Activated CD8-positive, alpha-beta T cell treated with anti-CD3 and anti-CD28 coated beads for 36 hours (primary cell): Measurements from ENCODE around the gene TFAP2E. TPM values are rescaled to one million over a fixed set of nuclear protein-coding genes. Genes with fewer than 3 reads are reported as not detected.
A peak's percentile ranks its signal among the peaks of the same experiment; 100 is the strongest.

Source experiments
- ATAC-seq: fragments of 200-7000 bp; cut with Tn5 transposase; one replicate; pipeline ENCODE4 v1.10.0; 2021; ENCODE audit warnings: mild to moderate bottlenecking, moderate library complexity
- CTCF ChIA-PET: fragments of 350-600 bp; sonication (Branson Sonifier 250); formaldehyde crosslinking; loops from one replicate; lab custom pipeline; 2021; ENCODE audit warnings: antibody characterized with exemption; lab: Charles Lee
- POLR2A ChIA-PET: fragments of 350-600 bp; sonication (Branson Sonifier 250); formaldehyde crosslinking; loops from one replicate; lab custom pipeline; 2021; ENCODE audit warnings: antibody characterized with exemption; lab: Charles Lee
- DNase-seq: peaks from one replicate; pipeline ENCODE4 v3.0.0-alpha.2; 2020
- H3K27ac Mint-ChIP-seq: one replicate; pipeline ENCODE4 v1.8.0; 2021; ENCODE audit warnings: mild to moderate bottlenecking, mixed read lengths
- H3K27me3 Mint-ChIP-seq: one replicate; pipeline ENCODE4 v1.8.0; 2021; ENCODE audit warnings: mixed read lengths
- H3K36me3 Mint-ChIP-seq: one replicate; pipeline ENCODE4 v1.8.0; 2021; ENCODE audit warnings: low read depth, mixed read lengths
- H3K4me1 Mint-ChIP-seq: one replicate; pipeline ENCODE4 v1.8.0; 2021; ENCODE audit warnings: low read depth, mixed read lengths
- H3K4me3 Mint-ChIP-seq: one replicate; pipeline ENCODE4 v1.8.0; 2021; ENCODE audit warnings: mild to moderate bottlenecking, moderate library complexity, mixed read lengths
- H3K9me3 Mint-ChIP-seq: one replicate; pipeline ENCODE4 v1.8.0; 2021; ENCODE audit warnings: mixed read lengths
- CTCF ChIP-seq: fragments of 200-600 bp; IDR thresholded peaks from one replicate; pipeline ENCODE4 v1.8.0; 2022; ENCODE audit warnings: antibody characterized with exemption, mild to moderate bottlenecking
- intact Hi-C: fragments of 100-400 bp; cut with micrococcal nuclease; formaldehyde crosslinking; loops from one replicate; pipeline ENCODE4 v1.10.0; 2022
- total RNA-seq, 2 experiments: library from RNA; stranded (reverse); gene quantifications; one replicate each; pipeline ENCODE4 v1.2.3, GENCODE V29; 2021

Gene TFAP2E
- total RNA-seq, 2 experiments from 2014 or later, result 0.56 to 0.58 TPM

GRCh38 chr1:35546614-35547013 is 26.5 kb upstream of the TFAP2E start:
- Mint-ChIP-seq H3K4me1 (peaks cover 40% of the 10 kb centered on the region), H3K27ac (no peak overlapping the region), H3K9me3 (no peaks in the 10 kb centered on the region), H3K4me3 (no peak overlapping the region), H3K36me3 (peaks cover 19% of the 10 kb centered on the region), H3K27me3 (no peaks in the 10 kb centered on the region)
- POLR2A ChIA-PET, result interaction anchor here (0.9 kb wide), 1 partner anchor 11 kb away, joined by 5 read pairs; the partner anchor contains the start of gene NCDN
- intact Hi-C loops, result no loop called here
- ATAC-seq (no peak), DNase-seq (no peak)
- CTCF ChIA-PET, result interaction anchor here (1.2 to 3.6 kb wide), 2 partner anchors 10 to 96 kb away, joined by 3 to 63 read pairs; no protein-coding TSS in a partner anchor
- no peak for TF ChIP-seq CTCF

GRCh38 chr1:35553851-35554250 is 19.3 kb upstream of the TFAP2E start:
- Mint-ChIP-seq H3K9me3 (no peaks in the 10 kb centered on the region), H3K4me3 (no peak overlapping the region), H3K36me3 (peaks cover 20% of the 10 kb centered on the region), H3K4me1 (peaks cover 34% of the 10 kb centered on the region), H3K27me3 (no peaks in the 10 kb centered on the region), H3K27ac (no peak overlapping the region)
- intact Hi-C loops, result loop anchor here (10.0 kb wide), 1 partner anchor 359 kb away; the partner anchor contains the start of gene SFPQ
- TF ChIP-seq CTCF, result no peak
- no peak for DNase-seq
- ChIA-PET CTCF (interaction anchor here (1.4 to 9.7 kb wide), 2 partner anchors 11 to 102 kb away, joined by 3 to 105 read pairs; no protein-coding TSS in a partner anchor), POLR2A (interaction anchor here (0.6 kb wide), 1 partner anchor 153 kb away, joined by 3 read pairs; no protein-coding TSS in a partner anchor)
- no peak for ATAC-seq

- DNase-seq, result no peak
- peaks cover 37% of the 10 kb centered on the region for H3K4me1 Mint-ChIP-seq
- POLR2A ChIA-PET, result interaction anchor here (0.6 kb wide), 1 partner anchor 152 kb away, joined by 3 read pairs; no protein-coding TSS in a partner anchor
These were observed 18.6 kb upstream of the TFAP2E start for GRCh38 chr1:35554266-35555211.

GRCh38 chr1:35555212-35555584 is 17.9 kb upstream of the TFAP2E start:
- peaks cover 17% of the 10 kb centered on the region for H3K36me3 Mint-ChIP-seq

More at GRCh38 chr1:35554266-35555211, 18.6 kb upstream of the TFAP2E start:
- H3K9me3 Mint-ChIP-seq, result no peaks in the 10 kb centered on the region
- intact Hi-C loops, result loop anchor here (10.0 kb wide), 1 partner anchor 360 kb away; the partner anchor contains the start of gene SFPQ
- TF ChIP-seq CTCF, result no peak
- no peaks in the 10 kb centered on the region for H3K27me3 Mint-ChIP-seq
- H3K36me3 Mint-ChIP-seq, result peaks cover 20% of the 10 kb centered on the region
- no peak overlapping the region for H3K27ac Mint-ChIP-seq
- CTCF ChIA-PET, result interaction anchor here (1.4 to 9.7 kb wide), 2 partner anchors 10 to 103 kb away, joined by 3 to 105 read pairs; no protein-coding TSS in a partner anchor
- ATAC-seq, result no peak
- H3K4me3 Mint-ChIP-seq, result no peak overlapping the region

More at GRCh38 chr1:35555212-35555584, 17.9 kb upstream of the TFAP2E start:
- no peak for ATAC-seq
- TF ChIP-seq CTCF, result no peak
- intact Hi-C loops, result loop anchor here (10.0 kb wide), 1 partner anchor 360 kb away; the partner anchor contains the start of gene SFPQ
- Mint-ChIP-seq H3K4me1 (peaks cover 39% of the 10 kb centered on the region), H3K27me3 (no peaks in the 10 kb centered on the region), H3K4me3 (peak overlapping the region; percentile 92), H3K9me3 (no peaks in the 10 kb centered on the region), H3K27ac (no peak overlapping the region)
- ChIA-PET CTCF (interaction anchor here (1.2 to 9.7 kb wide), 4 partner anchors 10 to 160 kb away, joined by 3 to 105 read pairs (median 9); no protein-coding TSS in a partner anchor), POLR2A (no interaction called here)
- no peak for DNase-seq
